SK-N-SH treated with all-trans-retinoic acid at 6 μM for 48 hours (cell line): ENCODE data around the gene CALML3.

Source experiments
- ATAC-seq: fragments of 200-7000 bp; cut with Tn5 transposase; 3 replicates; pipeline ENCODE4 v1.9.1; 2020; ENCODE audit warnings: mild to moderate bottlenecking, moderate library complexity
- BACH2 ChIP-seq: fragments of 250-450 bp; sonication (Bioruptor Pico); IDR thresholded peaks from 2 replicates; pipeline ENCODE4 v1.9.0; 2021; ENCODE audit warnings: mild to moderate bottlenecking, borderline replicate concordance
- CREB5 ChIP-seq: fragments of 250-450 bp; sonication (Bioruptor Pico); IDR thresholded peaks from 2 replicates; pipeline ENCODE4 v1.5.1; 2020; ENCODE audit warnings: low read depth, mild to moderate bottlenecking, moderate library complexity
- CSDC2 ChIP-seq: fragments of 250-450 bp; sonication (Bioruptor Pico); IDR thresholded peaks from 2 replicates; pipeline ENCODE4 v1.5.0; 2020; ENCODE audit warnings: mild to moderate bottlenecking, moderate library complexity
- ESRRG ChIP-seq: fragments of 250-450 bp; sonication (Bioruptor Pico); IDR thresholded peaks from 2 replicates; pipeline ENCODE4 v1.6.1; 2021; ENCODE audit warnings: mild to moderate bottlenecking
- GLIS3 ChIP-seq: fragments of 250-450 bp; sonication (Bioruptor Pico); IDR thresholded peaks from 2 replicates; pipeline ENCODE4 v1.5.0; 2020; ENCODE audit warnings: mild to moderate bottlenecking, moderate library complexity
- ISL1 ChIP-seq: fragments of 250-450 bp; sonication (Bioruptor Pico); IDR thresholded peaks from 2 replicates; pipeline ENCODE4 v2.1.2; 2022; ENCODE audit warnings: mild to moderate bottlenecking, moderate library complexity
- OSR1 ChIP-seq: fragments of 250-450 bp; sonication (Bioruptor Pico); IDR thresholded peaks from 2 replicates; pipeline ENCODE4 v1.8.0; 2022; ENCODE audit warnings: moderate library complexity, mild to moderate bottlenecking, inconsistent platforms
- POU6F1 ChIP-seq: fragments of 250-450 bp; sonication (Bioruptor Pico); IDR thresholded peaks from 2 replicates; pipeline ENCODE4 v1.8.0; 2021; ENCODE audit warnings: low read depth, mild to moderate bottlenecking, moderate library complexity, borderline replicate concordance
- PPARA ChIP-seq: fragments of 250-450 bp; sonication (Bioruptor Pico); IDR thresholded peaks from 2 replicates; pipeline ENCODE4 v1.5.0; 2020; ENCODE audit warnings: mild to moderate bottlenecking, borderline replicate concordance
- SNAI2 ChIP-seq: fragments of 250-450 bp; sonication (Bioruptor Pico); IDR thresholded peaks from 2 replicates; pipeline ENCODE4 v1.5.0; 2020; ENCODE audit warnings: mild to moderate bottlenecking, moderate library complexity
- TCF4 ChIP-seq: fragments of 250-450 bp; sonication (Bioruptor Pico); IDR thresholded peaks from 2 replicates; pipeline ENCODE4 v1.8.0; 2021; ENCODE audit warnings: mild to moderate bottlenecking, moderate library complexity, borderline replicate concordance
- TOX ChIP-seq: fragments of 250-450 bp; sonication (Bioruptor Pico); IDR thresholded peaks from 2 replicates; pipeline ENCODE4 v1.8.0; 2021; ENCODE audit warnings: mild to moderate bottlenecking, moderate library complexity, borderline replicate concordance
- TSHZ2 ChIP-seq: fragments of 250-450 bp; sonication (Bioruptor Pico); IDR thresholded peaks from 2 replicates; pipeline ENCODE4 v1.5.0; 2020; ENCODE audit warnings: mild to moderate bottlenecking, moderate library complexity
- ZC3H10 ChIP-seq: fragments of 250-450 bp; sonication (Bioruptor Pico); IDR thresholded peaks from 2 replicates; pipeline ENCODE4 v1.5.1; 2021; ENCODE audit warnings: mild to moderate bottlenecking, moderate library complexity
- ZFP3 ChIP-seq: fragments of 250-450 bp; sonication (Bioruptor Pico); IDR thresholded peaks from 2 replicates; pipeline ENCODE4 v1.5.0; 2020; ENCODE audit warnings: mild to moderate bottlenecking, moderate library complexity
- ZFP30 ChIP-seq: fragments of 450-650 bp; formaldehyde crosslinking; IDR thresholded peaks from 2 replicates; pipeline ENCODE4 v1.5.0; 2022; ENCODE audit warnings: mild to moderate bottlenecking, moderate library complexity
- ZNF70 ChIP-seq: fragments of 450-650 bp; formaldehyde crosslinking; IDR thresholded peaks from 2 replicates; pipeline ENCODE4 v1.5.0; 2020; ENCODE audit warnings: mild to moderate bottlenecking, moderate library complexity
- TF ChIP-seq, protein P1 (sequence below): fragments of 250-450 bp; sonication (Bioruptor Pico); IDR thresholded peaks from 2 replicates; pipeline ENCODE4 v1.5.1; 2021; ENCODE audit warnings: mild to moderate bottlenecking, moderate library complexity

The CALML3 gene

GRCh38 chr10:5530412-5530806, 5.6 kb downstream of the CALML3 start:
- TF ChIP-seq ISL1 (CRISPR knock-in tag), result no peak
- TF ChIP-seq ZC3H10, result no peak
- TF ChIP-seq TSHZ2 (CRISPR knock-in tag), result no peak
- no peak for TF ChIP-seq GLIS3 (CRISPR knock-in tag)
- TF ChIP-seq ZFP3 (CRISPR knock-in tag), result no peak
- TF ChIP-seq CREB5 (CRISPR knock-in tag), result no peak
- no peak for TF ChIP-seq PPARA
- no peak for TF ChIP-seq ZFP30 (CRISPR knock-in tag)
- TF ChIP-seq POU6F1 (CRISPR knock-in tag), result no peak
- TF ChIP-seq BACH2, result no peak
- ATAC-seq, result no peak

DNA sequence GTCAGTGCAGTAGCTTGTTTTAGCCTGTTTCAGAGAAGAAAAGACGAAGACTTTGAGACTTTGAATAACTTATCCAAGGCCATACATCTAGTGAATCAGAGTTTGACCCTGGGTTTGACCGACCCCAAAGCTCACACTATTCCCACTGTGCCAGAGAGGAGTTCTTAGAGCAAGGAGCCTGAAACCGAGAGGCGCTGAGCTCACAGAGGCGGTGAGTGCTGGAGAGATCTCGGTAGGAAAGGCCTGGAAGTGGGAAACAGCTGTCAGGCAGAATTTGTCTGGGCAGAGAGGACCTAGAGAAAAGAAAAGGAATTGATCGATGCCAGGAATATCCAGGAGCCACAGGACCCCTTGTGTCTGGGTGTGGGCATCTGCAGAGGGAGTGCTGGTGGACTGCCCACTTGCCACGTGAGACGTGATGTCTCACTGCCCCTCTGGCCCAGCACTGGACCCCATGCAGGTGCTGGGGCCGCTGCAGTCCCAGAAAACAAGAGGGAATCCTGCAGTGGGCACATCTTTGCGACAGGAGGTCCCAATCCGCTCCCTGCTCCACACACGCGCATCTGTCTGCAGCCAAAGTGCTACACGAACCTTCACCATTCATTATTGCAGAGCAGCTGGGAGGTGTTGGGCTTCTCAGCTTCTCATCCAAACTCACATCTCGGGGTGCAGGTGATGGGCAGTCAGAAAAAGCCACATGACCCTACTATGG, 6.2 kb downstream of the CALML3 start:
- TF ChIP-seq OSR1 (CRISPR knock-in tag), result no peak
- TF ChIP-seq CREB5 (CRISPR knock-in tag), result no peak
- no peak for TF ChIP-seq ISL1 (CRISPR knock-in tag)
- TF ChIP-seq, protein P1, sequence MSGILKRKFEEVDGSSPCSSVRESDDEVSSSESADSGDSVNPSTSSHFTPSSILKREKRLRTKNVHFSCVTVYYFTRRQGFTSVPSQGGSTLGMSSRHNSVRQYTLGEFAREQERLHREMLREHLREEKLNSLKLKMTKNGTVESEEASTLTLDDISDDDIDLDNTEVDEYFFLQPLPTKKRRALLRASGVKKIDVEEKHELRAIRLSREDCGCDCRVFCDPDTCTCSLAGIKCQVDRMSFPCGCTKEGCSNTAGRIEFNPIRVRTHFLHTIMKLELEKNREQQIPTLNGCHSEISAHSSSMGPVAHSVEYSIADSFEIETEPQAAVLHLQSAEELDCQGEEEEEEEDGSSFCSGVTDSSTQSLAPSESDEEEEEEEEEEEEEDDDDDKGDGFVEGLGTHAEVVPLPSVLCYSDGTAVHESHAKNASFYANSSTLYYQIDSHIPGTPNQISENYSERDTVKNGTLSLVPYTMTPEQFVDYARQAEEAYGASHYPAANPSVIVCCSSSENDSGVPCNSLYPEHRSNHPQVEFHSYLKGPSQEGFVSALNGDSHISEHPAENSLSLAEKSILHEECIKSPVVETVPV, result no peak
- no peak for TF ChIP-seq TCF4 (CRISPR knock-in tag)
- TF ChIP-seq GLIS3 (CRISPR knock-in tag), result no peak
- TF ChIP-seq ZNF70, result no peak
- no peak for TF ChIP-seq BACH2
- no peak for TF ChIP-seq TOX (CRISPR knock-in tag)
- TF ChIP-seq, all 23 proteins: peak for 0
- no peak for ATAC-seq

DNA sequence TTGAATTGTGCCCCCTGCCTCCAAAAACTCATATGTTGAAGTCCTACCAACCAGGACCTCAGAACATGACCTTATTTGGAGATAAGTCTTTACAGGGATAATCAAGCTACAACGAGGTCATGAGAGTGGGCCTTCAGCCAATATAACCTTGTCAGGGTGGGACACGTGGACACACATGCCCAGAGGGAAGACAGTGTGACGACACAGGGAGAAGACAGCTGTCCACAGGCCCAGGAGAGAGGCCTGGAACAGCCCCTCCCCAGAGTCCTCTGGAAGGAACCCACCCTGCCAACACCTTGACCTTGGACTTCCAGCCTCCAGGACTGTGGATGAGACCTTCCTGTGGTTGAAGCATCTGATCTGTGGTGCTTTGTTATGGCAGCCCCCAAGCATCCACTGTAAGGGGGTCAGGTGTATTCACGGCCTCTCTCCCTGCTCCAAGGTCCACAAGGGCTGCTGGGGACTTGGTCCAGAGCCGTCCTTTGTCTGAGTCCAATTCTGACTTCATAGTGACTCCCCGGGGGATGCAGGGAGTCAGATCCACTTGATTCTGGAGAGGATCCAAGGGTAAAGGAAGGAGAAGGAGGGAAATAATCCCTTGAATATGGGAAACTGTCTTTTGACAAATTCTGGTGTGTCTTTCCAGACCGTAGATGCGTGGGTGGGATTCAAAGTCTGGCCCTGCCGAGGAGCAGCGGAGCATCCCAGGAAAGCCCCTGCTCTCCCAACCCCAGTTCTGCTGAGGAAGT, 7.0 kb downstream of the CALML3 start:
- TF ChIP-seq CSDC2 (CRISPR knock-in tag), result no peak
- TF ChIP-seq TCF4 (CRISPR knock-in tag), result no peak
- ATAC-seq, result no peak

DNA sequence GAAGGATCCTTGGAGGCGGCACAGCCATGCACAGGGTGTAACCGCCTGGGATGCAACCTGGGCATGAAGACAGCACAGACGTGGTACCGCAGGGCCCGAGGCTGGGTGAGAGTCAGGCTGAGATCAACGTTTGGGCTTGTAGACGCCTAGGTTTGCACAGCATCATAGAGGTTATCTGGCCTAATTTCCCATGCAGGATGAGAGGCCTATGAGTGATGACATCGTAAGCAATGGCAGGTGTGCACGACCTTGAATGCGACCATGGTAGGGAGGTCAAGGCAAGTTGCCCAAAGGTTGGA, 7.5 kb downstream of the CALML3 start:
- ATAC-seq, result no peak
- TF ChIP-seq SNAI2 (no peak), PPARA (no peak), TSHZ2 (CRISPR knock-in tag) (no peak), GLIS3 (CRISPR knock-in tag) (no peak), TOX (CRISPR knock-in tag) (no peak), ESRRG (CRISPR knock-in tag) (no peak), BACH2 (no peak), ZNF70 (no peak), CREB5 (CRISPR knock-in tag) (no peak), ZC3H10 (no peak), ISL1 (CRISPR knock-in tag) (no peak), CSDC2 (CRISPR knock-in tag) (no peak), TCF4 (CRISPR knock-in tag) (no peak), POU6F1 (CRISPR knock-in tag) (no peak)
